Sigmoid colon (tissue), 7 donors: ENCODE results near the gene DBN1. TPM values are rescaled to one million over a fixed set of nuclear protein-coding genes. Genes with fewer than 3 reads are reported as not detected.

Experiments
- DNase-seq: peaks from one replicate; pipeline ENCODE4 v3.0.0-alpha.2; 2019
- H3K27ac ChIP-seq, 4 donors: fragments of 200-600 bp; sonication (generic); one replicate each; pipeline ENCODE4 v1.5.1; 2016 to 2019; ENCODE audit warnings: mild to moderate bottlenecking in 1 of 4
- H3K27me3 ChIP-seq, 3 donors: fragments of 200-600 bp; sonication (generic); one replicate each; pipeline ENCODE4 v1.5.1; 2019; ENCODE audit warnings: mild to moderate bottlenecking in 1 of 3
- H3K36me3 ChIP-seq, 4 donors: fragments of 200-600 bp; sonication (generic); one replicate each; pipeline ENCODE4 v1.5.1; 2016 to 2019
- H3K4me1 ChIP-seq, 4 donors: fragments of 200-600 bp; sonication (generic); one replicate each; pipeline ENCODE4 v1.5.1; 2017 to 2019
- H3K4me3 ChIP-seq, 4 donors: fragments of 200-600 bp; sonication (generic); one replicate each; pipeline ENCODE4 v1.5.1; 2017 to 2019; ENCODE audit warnings: mild to moderate bottlenecking in 2 of 4, moderate library complexity in 1 of 4
- H3K9me3 ChIP-seq, 4 donors: fragments of 200-600 bp in 3 of 4; sonication (generic) in 3 of 4; one replicate each; pipeline versions ENCODE4 v1.5.1 to v1.6.1; 2013 to 2019
- CTCF ChIP-seq, 4 experiments: fragments of 450-650 bp in 3 of 4; fragments of 200-600 bp in 1 of 4; IDR thresholded peaks; one replicate each; pipeline ENCODE4 v1.5.1; 2016 to 2019; ENCODE audit warnings: antibody characterized with exemption in 4 of 4, mild to moderate bottlenecking in 3 of 4, moderate library complexity in 2 of 4
- EP300 ChIP-seq, 4 donors: sonication (generic); formaldehyde crosslinking; IDR thresholded peaks; one replicate each; pipeline ENCODE4 v1.6.1; 2017; ENCODE audit warnings: antibody characterized with exemption in 4 of 4
- POLR2A ChIP-seq, 2 donors: fragments of 450-650 bp; IDR thresholded peaks; one replicate each; pipeline ENCODE4 v1.6.1; 2016; ENCODE audit warnings: antibody characterized with exemption in 2 of 2, mild to moderate bottlenecking in 2 of 2, moderate library complexity in 2 of 2
- POLR2AphosphoS5 ChIP-seq, 4 donors: sonication (generic); formaldehyde crosslinking; IDR thresholded peaks; one replicate each; pipeline ENCODE4 v1.6.1; 2017; ENCODE audit warnings: antibody characterized with exemption in 4 of 4
- WGBS, 2 donors: extraction: QIAGEN DNeasy Blood & Tissue Kit; methylation state at CpG; one replicate each; pipeline ENCODE4 v1.1.7; 2013; 5-methylcytosine and 5-hydroxymethylcytosine counted together
- intact Hi-C: fragments of 100-400 bp; cut with DNase I; formaldehyde crosslinking; loops from one replicate; pipeline ENCODE4 v1.15.1; 2023
- polyA plus RNA-seq, 3 donors: library from polyadenylated mRNA; stranded (reverse); fragments of 200-250 nt; gene quantifications; one replicate each; pipeline ENCODE4 v1.2.3, GENCODE V29; 2013
- total RNA-seq, 4 donors: library from RNA; depleted of rRNA; stranded (reverse); fragments of >200 nt; gene quantifications; one replicate each; pipeline ENCODE4 v1.1.0, GENCODE V29; 2016
- donor health status: healthy with polysubstance abuse.
- donor health status: Bipolar disorder and iron deficiency.
- donor health status: healthy.

The DBN1 gene
- total and polyA plus RNA-seq, 7 donors: 6.0 to 100.0 (median 54.8) TPM

- intact Hi-C loops: loop anchor here (5.0 kb wide), 1 partner anchor 139 kb away; the partner anchor contains the start of gene MXD3
- TF ChIP-seq EP300 (IDR thresholded peaks at IDR 0.05) (no peak), POLR2A (IDR thresholded peaks at IDR 0.05) (no peak), CTCF (IDR thresholded peaks at IDR 0.05) (no peak), POLR2AphosphoS5 (IDR thresholded peaks at IDR 0.05) (no peak)
- no peaks in the 10 kb centered on the region for H3K36me3 ChIP-seq
- H3K27me3 ChIP-seq: peaks cover 0 to 69% (median 38%) of the 10 kb centered on the region in 3 donors
- H3K9me3 ChIP-seq: no peaks in the 10 kb centered on the region
- H3K27ac ChIP-seq: no peak overlapping the region
- DNase-seq: no peak
- WGBS, 2 donors: 92 to 94% methylated on average over 10 of the region's 10 CpGs
- H3K4me1 ChIP-seq: peaks cover 0 to 48% (median 42%) of the 10 kb centered on the region in 4 donors
- no peak overlapping the region for H3K4me3 ChIP-seq
Measured at GRCh38 chr5:177450667-177451424, 22.6 kb downstream of the DBN1 start.

GRCh38 chr5:177449140-177450061 lies 24.0 kb downstream of the DBN1 start:
- Histone ChIP-seq H3K27me3 (peaks cover 0 to 69% (median 38%) of the 10 kb centered on the region in 3 donors), H3K4me3 (no peak overlapping the region), H3K4me1 (peaks cover 0 to 38% (median 33%) of the 10 kb centered on the region in 4 donors), H3K36me3 (no peaks in the 10 kb centered on the region), H3K9me3 (no peaks in the 10 kb centered on the region), H3K27ac (no peak overlapping the region)
- WGBS, 2 donors: 75 to 90% methylated on average over 18 of the region's 18 CpGs
- no peak for TF ChIP-seq POLR2A (IDR thresholded peaks at IDR 0.05)
- TF ChIP-seq POLR2AphosphoS5 (IDR thresholded peaks at IDR 0.05): no peak
- no peak for TF ChIP-seq CTCF (IDR thresholded peaks at IDR 0.05)
- no peak for TF ChIP-seq EP300 (IDR thresholded peaks at IDR 0.05)
- intact Hi-C loops: loop anchor here (5.0 kb wide), 1 partner anchor 137 kb away; the partner anchor contains the start of gene MXD3
- DNase-seq: no peak

- H3K36me3 ChIP-seq: no peaks in the 10 kb centered on the region
- 57 to 72% methylated on average over 6 of the region's 6 CpGs for WGBS, 2 donors
- TF ChIP-seq POLR2A (IDR thresholded peaks at IDR 0.05) (no peak), EP300 (IDR thresholded peaks at IDR 0.05) (no peak), POLR2AphosphoS5 (IDR thresholded peaks at IDR 0.05) (no peak), CTCF (IDR thresholded peaks at IDR 0.05) (no peak)
- H3K4me3 ChIP-seq: no peak overlapping the region
- intact Hi-C loops: no loop called here
- peaks cover 0 to 68% (median 38%) of the 10 kb centered on the region in 3 donors for H3K27me3 ChIP-seq
- H3K9me3 ChIP-seq: no peaks in the 10 kb centered on the region
- H3K4me1 ChIP-seq: peaks cover 0 to 28% (median 24%) of the 10 kb centered on the region in 4 donors
- no peak for DNase-seq
- no peak overlapping the region for H3K27ac ChIP-seq
Measured at GRCh38 chr5:177448244-177448950, 25.0 kb downstream of the DBN1 start.

- intact Hi-C loops: no loop called here
- Histone ChIP-seq H3K4me3 (peak overlapping the region in 3 of 4 donors; percentile 50 to 61 (median 60)), H3K27ac (no peak overlapping the region), H3K9me3 (no peaks in the 10 kb centered on the region), H3K36me3 (peaks cover 0 to 1% (median 0%) of the 10 kb centered on the region in 4 donors), H3K4me1 (peaks cover 0 to 27% (median 24%) of the 10 kb centered on the region in 4 donors), H3K27me3 (peaks cover 0 to 62% (median 38%) of the 10 kb centered on the region in 3 donors)
- peak; percentile 78 for DNase-seq
- TF ChIP-seq EP300 (IDR thresholded peaks at IDR 0.05) (no peak), POLR2AphosphoS5 (IDR thresholded peaks at IDR 0.05) (peak in 1 of 4 donors; percentile 17)
- WGBS, 2 donors: 4 to 13% methylated on average over 23 of the region's 23 CpGs
Measured at GRCh38 chr5:177447611-177448243, 25.7 kb downstream of the DBN1 start.
